Measurements from ENCODE around the gene RPL32. TPM values are rescaled to one million over a fixed set of nuclear protein-coding genes. Genes with fewer than 3 reads are reported as not detected.

RPL32 gene
- total and polyA plus RNA-seq, 9 of the 15 experiments (the other 6 are each of a cell fraction or from before 2014, with no cell fraction given): 2,738 to 6,200 (median 4,286) TPM

DNA sequence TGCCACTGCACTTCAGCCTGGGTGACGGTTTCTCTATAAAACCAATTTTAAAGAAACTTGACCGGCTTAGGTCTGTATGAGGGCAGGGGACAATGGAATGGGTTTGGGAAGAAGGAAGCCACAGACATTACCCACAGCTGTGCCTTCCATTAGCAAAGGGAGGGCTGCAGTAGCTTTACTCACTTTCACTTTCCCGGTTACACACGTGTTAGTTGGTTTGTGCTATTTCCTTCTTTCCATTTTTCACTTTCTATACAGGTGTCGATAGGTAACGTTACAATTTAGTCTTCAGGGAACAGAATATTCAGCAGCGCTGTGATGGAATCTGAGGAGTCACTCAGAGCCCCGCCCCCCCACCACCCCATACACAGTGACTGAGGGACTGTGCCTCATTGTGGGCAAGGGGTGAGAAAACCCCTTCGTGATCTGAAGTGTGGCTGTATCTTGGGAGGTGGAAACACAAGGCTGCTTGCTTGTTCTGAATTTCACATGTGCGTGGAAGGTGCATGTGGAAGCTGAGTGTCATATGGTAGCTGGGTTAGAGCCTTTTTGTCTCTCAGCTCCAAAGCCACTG, 44.8 kb upstream of the RPL32 start:
- Histone ChIP-seq H3K4me1 (replicated peaks in 1 of 2; ENCODE audit: control insufficient read depth in 2 of 2, insufficient read depth in 2 of 2, low read length in 2 of 2) (peaks cover 23 to 50% of the 10 kb centered on the region in 2 experiments; a peak in 4 of 5 replicates), H3K36me3 (ENCODE audit: control insufficient read depth, insufficient read depth, low read length) (no peaks in the 10 kb centered on the region), H4K20me1 (replicated peaks; ENCODE audit: control insufficient read depth, insufficient read depth, low read length) (no peaks in the 10 kb centered on the region), H2AFZ (ENCODE audit: low read depth, low read length) (peak overlapping the region; percentile 28), H3K27ac (ENCODE audit: extremely low read depth, low read depth, low read length) (no peak overlapping the region), H3K9me1 (ENCODE audit: control insufficient read depth, insufficient read depth, low read length) (no peaks in the 10 kb centered on the region), H3K4me3 (no peak overlapping the region), H3K9me3 (replicated peaks; ENCODE audit: control insufficient read depth, insufficient read depth, low read depth, low read length) (0 out of 2 replicates have a peak, but pooled peaks cover 3% of the 10 kb centered on the region), H3K27me3 (ENCODE audit: control insufficient read depth in 2 of 2, insufficient read depth in 2 of 2, low read length in 2 of 2) (no peaks in the 10 kb centered on the region), H3K4me2 (ENCODE audit: insufficient read depth, low read length) (peak overlapping the region; percentile 54), H3K79me2 (ENCODE audit: control insufficient read depth, insufficient read depth, low read length) (no peaks in the 10 kb centered on the region), H3K9ac (ENCODE audit: insufficient read depth in 1 of 2, low read depth in 2 of 2, low read length in 2 of 2) (no peak overlapping the region; a peak in 1 of 4 replicates)
- DNase-seq (ENCODE audit: extremely low read depth in 1 of 4, low spot score in 3 of 4): peak in 1 of 4 experiments; percentile 17
- WGBS (ENCODE audit: insufficient coverage, low coverage, missing lambda C conversion rate): 36% methylated on average over 10 of the region's 10 CpGs
- ATAC-seq: peak; percentile 14; the same call in 2 of the 3 replicates
- CTCF ChIA-PET (ENCODE audit: low intra/inter-chr PET ratio): no interaction called here
- no peak for TF ChIP-seq ZNF589 (CRISPR knock-in tag; IDR thresholded peaks at IDR 0.05; ENCODE audit: low read depth)
- TF ChIP-seq, protein P1, sequence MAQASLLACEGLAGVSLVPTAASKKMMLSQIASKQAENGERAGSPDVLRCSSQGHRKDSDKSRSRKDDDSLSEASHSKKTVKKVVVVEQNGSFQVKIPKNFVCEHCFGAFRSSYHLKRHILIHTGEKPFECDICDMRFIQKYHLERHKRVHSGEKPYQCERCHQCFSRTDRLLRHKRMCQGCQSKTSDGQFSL (CRISPR knock-in tag; IDR thresholded peaks at IDR 0.05): peak; percentile 61; the same call in 1 of the 2 replicates
- TF ChIP-seq, protein P1 (tag; IDR thresholded peaks at IDR 0.05): no peak
- POLR2A ChIA-PET: interaction anchor here (1.0 to 2.1 kb wide), 4 partner anchors 8 to 48 kb away, joined by 3 to 12 read pairs (median 4); partner anchors contain the start of gene RPL32
- BruUV-seq (replicated peaks): no TSS peak
- intact Hi-C loops (cut with micrococcal nuclease): no loop called here
- FAIRE-seq: no peak
- in situ Hi-C loops (cut with MboI): loop anchor here (25.0 kb wide), 1 partner anchor 749 kb away; no protein-coding TSS in a partner anchor
